WTC11 (cell line): Measurements from ENCODE around the gene AP3D1.

Experiments
- CREB1 ChIP-seq: sonication (generic); formaldehyde crosslinking; IDR thresholded peaks from 2 replicates; pipeline ENCODE4 v1.8.0; 2023; ENCODE audit warnings: mild to moderate bottlenecking, missing genetic modification reagents
- ETV6 ChIP-seq: sonication (generic); formaldehyde crosslinking; IDR thresholded peaks from 2 replicates; pipeline ENCODE4 v1.8.1; 2022; ENCODE audit warnings: mild to moderate bottlenecking, missing genetic modification reagents
- FOXJ3 ChIP-seq: sonication (generic); formaldehyde crosslinking; IDR thresholded peaks from 2 replicates; pipeline ENCODE4 v1.9.0; 2021; ENCODE audit warnings: missing genetic modification reagents, mild to moderate bottlenecking, borderline replicate concordance
- HMGA2 ChIP-seq: fragments of 250-450 bp; sonication (Bioruptor Pico); IDR thresholded peaks from 2 replicates; pipeline ENCODE4 v1.4.0; 2021; ENCODE audit warnings: mild to moderate bottlenecking, moderate library complexity
- NR2C2 ChIP-seq: sonication (generic); formaldehyde crosslinking; IDR thresholded peaks from 2 replicates; pipeline ENCODE4 v1.8.0; 2022; ENCODE audit warnings: mild to moderate bottlenecking, missing genetic modification reagents
- NR3C1 ChIP-seq: sonication (generic); formaldehyde crosslinking; conservative IDR thresholded peaks from 2 replicates; pipeline ENCODE4 v1.8.1; 2023; ENCODE audit warnings: low read depth, mild to moderate bottlenecking, missing genetic modification reagents
- RELA ChIP-seq: sonication (generic); formaldehyde crosslinking; IDR thresholded peaks from 2 replicates; pipeline ENCODE4 v1.8.1; 2022; ENCODE audit warnings: missing genetic modification reagents, mild to moderate bottlenecking, borderline replicate concordance
- TF ChIP-seq, protein P1 (sequence below): sonication (generic); formaldehyde crosslinking; IDR thresholded peaks from 2 replicates; pipeline ENCODE4 v1.8.1; 2022; ENCODE audit warnings: low read depth, missing genetic modification reagents, borderline replicate concordance
- TF ChIP-seq, protein P2 (sequence below): sonication (generic); formaldehyde crosslinking; IDR thresholded peaks from 2 replicates; pipeline ENCODE4 v1.8.1; 2022; ENCODE audit warnings: mild to moderate bottlenecking, missing genetic modification reagents, moderate library complexity, borderline replicate concordance
- TF ChIP-seq, protein P3 (sequence below): fragments of 200-600 bp; IDR thresholded peaks from 2 replicates; pipeline ENCODE4 v1.8.0; 2022; ENCODE audit warnings: antibody characterized with exemption
- TF ChIP-seq, protein P4 (sequence below): sonication (generic); formaldehyde crosslinking; IDR thresholded peaks from 2 replicates; pipeline ENCODE4 v1.8.0; 2022; ENCODE audit warnings: mild to moderate bottlenecking, missing genetic modification reagents
- TF ChIP-seq, protein P5 (sequence below): sonication (generic); formaldehyde crosslinking; conservative IDR thresholded peaks from 2 replicates; pipeline ENCODE4 v1.8.1; 2023; ENCODE audit warnings: mild to moderate bottlenecking, low read depth, missing genetic modification reagents, moderate library complexity
- TF ChIP-seq, protein P6 (sequence below): sonication (generic); formaldehyde crosslinking; IDR thresholded peaks from 2 replicates; pipeline ENCODE4 v1.8.0; 2022; ENCODE audit warnings: mild to moderate bottlenecking, missing genetic modification reagents
- TF ChIP-seq, protein P7 (sequence below): sonication (generic); formaldehyde crosslinking; IDR thresholded peaks from 2 replicates; pipeline ENCODE4 v1.8.1; 2023; ENCODE audit warnings: mild to moderate bottlenecking, missing genetic modification reagents

DNA sequence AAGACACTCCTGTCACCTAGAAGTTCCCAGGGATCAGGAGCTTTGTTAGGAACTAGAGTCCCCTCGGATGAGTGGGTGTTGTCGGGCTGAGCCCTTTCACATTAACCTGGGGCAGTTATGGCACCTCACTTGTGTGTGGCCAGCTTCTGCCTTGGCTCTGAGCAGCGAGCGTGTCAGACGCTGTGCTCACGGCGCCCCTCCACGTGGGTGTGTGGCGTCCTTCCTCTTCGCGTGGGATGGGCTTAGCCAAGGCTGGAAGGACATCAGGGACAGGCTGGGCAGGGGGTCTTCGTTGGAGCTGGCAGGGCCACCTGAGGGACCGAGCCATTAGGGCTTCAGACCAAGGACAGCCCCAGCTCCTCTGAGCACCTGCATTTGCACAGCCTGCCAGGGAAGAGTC is 35.8 kb upstream of the AP3D1 start:
- TF ChIP-seq FOXJ3 (CRISPR knock-in tag) (no peak), NR3C1 (CRISPR knock-in tag) (no peak), ETV6 (CRISPR knock-in tag) (no peak), HMGA2 (CRISPR knock-in tag) (no peak), RELA (CRISPR knock-in tag) (no peak), NR2C2 (no peak), CREB1 (CRISPR knock-in tag) (no peak)
- TF ChIP-seq, protein P1, sequence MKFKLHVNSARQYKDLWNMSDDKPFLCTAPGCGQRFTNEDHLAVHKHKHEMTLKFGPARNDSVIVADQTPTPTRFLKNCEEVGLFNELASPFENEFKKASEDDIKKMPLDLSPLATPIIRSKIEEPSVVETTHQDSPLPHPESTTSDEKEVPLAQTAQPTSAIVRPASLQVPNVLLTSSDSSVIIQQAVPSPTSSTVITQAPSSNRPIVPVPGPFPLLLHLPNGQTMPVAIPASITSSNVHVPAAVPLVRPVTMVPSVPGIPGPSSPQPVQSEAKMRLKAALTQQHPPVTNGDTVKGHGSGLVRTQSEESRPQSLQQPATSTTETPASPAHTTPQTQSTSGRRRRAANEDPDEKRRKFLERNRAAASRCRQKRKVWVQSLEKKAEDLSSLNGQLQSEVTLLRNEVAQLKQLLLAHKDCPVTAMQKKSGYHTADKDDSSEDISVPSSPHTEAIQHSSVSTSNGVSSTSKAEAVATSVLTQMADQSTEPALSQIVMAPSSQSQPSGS: no peak
- TF ChIP-seq, protein P2, sequence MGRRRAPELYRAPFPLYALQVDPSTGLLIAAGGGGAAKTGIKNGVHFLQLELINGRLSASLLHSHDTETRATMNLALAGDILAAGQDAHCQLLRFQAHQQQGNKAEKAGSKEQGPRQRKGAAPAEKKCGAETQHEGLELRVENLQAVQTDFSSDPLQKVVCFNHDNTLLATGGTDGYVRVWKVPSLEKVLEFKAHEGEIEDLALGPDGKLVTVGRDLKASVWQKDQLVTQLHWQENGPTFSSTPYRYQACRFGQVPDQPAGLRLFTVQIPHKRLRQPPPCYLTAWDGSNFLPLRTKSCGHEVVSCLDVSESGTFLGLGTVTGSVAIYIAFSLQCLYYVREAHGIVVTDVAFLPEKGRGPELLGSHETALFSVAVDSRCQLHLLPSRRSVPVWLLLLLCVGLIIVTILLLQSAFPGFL (CRISPR knock-in tag): no peak
- TF ChIP-seq, protein P3, sequence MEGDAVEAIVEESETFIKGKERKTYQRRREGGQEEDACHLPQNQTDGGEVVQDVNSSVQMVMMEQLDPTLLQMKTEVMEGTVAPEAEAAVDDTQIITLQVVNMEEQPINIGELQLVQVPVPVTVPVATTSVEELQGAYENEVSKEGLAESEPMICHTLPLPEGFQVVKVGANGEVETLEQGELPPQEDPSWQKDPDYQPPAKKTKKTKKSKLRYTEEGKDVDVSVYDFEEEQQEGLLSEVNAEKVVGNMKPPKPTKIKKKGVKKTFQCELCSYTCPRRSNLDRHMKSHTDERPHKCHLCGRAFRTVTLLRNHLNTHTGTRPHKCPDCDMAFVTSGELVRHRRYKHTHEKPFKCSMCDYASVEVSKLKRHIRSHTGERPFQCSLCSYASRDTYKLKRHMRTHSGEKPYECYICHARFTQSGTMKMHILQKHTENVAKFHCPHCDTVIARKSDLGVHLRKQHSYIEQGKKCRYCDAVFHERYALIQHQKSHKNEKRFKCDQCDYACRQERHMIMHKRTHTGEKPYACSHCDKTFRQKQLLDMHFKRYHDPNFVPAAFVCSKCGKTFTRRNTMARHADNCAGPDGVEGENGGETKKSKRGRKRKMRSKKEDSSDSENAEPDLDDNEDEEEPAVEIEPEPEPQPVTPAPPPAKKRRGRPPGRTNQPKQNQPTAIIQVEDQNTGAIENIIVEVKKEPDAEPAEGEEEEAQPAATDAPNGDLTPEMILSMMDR: no peak
- TF ChIP-seq, protein P4, sequence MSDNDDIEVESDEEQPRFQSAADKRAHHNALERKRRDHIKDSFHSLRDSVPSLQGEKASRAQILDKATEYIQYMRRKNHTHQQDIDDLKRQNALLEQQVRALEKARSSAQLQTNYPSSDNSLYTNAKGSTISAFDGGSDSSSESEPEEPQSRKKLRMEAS: no peak
- TF ChIP-seq, protein P5, sequence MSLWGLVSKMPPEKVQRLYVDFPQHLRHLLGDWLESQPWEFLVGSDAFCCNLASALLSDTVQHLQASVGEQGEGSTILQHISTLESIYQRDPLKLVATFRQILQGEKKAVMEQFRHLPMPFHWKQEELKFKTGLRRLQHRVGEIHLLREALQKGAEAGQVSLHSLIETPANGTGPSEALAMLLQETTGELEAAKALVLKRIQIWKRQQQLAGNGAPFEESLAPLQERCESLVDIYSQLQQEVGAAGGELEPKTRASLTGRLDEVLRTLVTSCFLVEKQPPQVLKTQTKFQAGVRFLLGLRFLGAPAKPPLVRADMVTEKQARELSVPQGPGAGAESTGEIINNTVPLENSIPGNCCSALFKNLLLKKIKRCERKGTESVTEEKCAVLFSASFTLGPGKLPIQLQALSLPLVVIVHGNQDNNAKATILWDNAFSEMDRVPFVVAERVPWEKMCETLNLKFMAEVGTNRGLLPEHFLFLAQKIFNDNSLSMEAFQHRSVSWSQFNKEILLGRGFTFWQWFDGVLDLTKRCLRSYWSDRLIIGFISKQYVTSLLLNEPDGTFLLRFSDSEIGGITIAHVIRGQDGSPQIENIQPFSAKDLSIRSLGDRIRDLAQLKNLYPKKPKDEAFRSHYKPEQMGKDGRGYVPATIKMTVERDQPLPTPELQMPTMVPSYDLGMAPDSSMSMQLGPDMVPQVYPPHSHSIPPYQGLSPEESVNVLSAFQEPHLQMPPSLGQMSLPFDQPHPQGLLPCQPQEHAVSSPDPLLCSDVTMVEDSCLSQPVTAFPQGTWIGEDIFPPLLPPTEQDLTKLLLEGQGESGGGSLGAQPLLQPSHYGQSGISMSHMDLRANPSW (CRISPR knock-in tag): no peak
- TF ChIP-seq, protein P6, sequence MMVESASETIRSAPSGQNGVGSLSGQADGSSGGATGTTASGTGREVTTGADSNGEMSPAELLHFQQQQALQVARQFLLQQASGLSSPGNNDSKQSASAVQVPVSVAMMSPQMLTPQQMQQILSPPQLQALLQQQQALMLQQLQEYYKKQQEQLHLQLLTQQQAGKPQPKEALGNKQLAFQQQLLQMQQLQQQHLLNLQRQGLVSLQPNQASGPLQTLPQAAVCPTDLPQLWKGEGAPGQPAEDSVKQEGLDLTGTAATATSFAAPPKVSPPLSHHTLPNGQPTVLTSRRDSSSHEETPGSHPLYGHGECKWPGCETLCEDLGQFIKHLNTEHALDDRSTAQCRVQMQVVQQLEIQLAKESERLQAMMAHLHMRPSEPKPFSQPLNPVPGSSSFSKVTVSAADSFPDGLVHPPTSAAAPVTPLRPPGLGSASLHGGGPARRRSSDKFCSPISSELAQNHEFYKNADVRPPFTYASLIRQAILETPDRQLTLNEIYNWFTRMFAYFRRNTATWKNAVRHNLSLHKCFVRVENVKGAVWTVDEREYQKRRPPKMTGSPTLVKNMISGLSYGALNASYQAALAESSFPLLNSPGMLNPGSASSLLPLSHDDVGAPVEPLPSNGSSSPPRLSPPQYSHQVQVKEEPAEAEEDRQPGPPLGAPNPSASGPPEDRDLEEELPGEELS: no peak
- TF ChIP-seq, protein P7, sequence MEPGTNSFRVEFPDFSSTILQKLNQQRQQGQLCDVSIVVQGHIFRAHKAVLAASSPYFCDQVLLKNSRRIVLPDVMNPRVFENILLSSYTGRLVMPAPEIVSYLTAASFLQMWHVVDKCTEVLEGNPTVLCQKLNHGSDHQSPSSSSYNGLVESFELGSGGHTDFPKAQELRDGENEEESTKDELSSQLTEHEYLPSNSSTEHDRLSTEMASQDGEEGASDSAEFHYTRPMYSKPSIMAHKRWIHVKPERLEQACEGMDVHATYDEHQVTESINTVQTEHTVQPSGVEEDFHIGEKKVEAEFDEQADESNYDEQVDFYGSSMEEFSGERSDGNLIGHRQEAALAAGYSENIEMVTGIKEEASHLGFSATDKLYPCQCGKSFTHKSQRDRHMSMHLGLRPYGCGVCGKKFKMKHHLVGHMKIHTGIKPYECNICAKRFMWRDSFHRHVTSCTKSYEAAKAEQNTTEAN (CRISPR knock-in tag): no peak
